HG02759 (cell line): ENCODE results near the gene PLEKHH2.
"Not testable (repeated sequence)": the region's sequence is repeated elsewhere in the genome, so short reads cannot be mapped to it uniquely, and the experiment has no call there.

ENCODE experiments used
- ATAC-seq: cut with Tn5 transposase; IDR thresholded peaks from one replicate; pipeline ENCODE4 v1.9.1; 2021; ENCODE audit warnings: mild to moderate bottlenecking, moderate library complexity; ENCODE audit not compliant: unreplicated experiment

PLEKHH2 gene

DNA sequence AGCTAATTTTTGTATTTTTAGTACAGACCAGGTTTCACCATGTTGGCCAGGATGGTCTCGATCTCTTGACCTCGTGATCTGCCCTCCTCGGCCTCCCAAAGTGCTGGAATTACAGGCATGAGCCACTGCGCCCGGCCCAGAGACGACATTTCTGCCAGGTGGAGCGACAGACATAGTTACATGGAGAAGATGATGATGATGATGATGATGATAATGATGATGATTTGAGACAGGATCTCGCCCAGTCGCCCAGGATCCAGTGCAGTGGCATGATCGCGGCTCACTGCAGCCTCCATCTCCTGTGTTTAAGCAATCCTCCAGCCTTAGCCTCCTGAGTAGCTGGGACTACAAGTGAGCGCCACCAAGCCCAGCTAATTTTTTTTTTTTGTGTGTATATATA is 907 bp upstream of the PLEKHH2 start:
- ATAC-seq = not testable (repeated sequence)

GRCh38 chr2:43636621-43637020 is 439 bp upstream of the PLEKHH2 start:
- ATAC-seq = no peak

DNA sequence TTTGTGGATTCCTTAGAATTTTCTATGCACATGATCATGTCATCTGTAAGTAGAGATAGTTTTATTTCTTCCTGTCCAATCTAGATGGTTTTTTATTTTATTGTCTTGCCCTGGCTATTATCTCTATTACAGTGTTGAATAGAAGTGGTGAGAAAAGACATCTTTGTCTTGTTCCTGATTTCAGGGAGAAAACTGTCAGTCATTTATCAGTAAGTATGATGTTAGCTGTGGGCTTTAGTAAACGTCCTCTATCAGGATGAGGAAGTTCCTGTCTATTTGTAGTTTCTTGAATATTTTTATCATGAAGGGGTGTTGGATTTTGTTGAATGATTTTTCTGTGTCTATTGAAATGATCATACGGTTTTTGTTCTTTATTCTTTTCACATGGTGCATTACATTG is 5.3 kb downstream of the PLEKHH2 start:
- no peak for ATAC-seq

DNA sequence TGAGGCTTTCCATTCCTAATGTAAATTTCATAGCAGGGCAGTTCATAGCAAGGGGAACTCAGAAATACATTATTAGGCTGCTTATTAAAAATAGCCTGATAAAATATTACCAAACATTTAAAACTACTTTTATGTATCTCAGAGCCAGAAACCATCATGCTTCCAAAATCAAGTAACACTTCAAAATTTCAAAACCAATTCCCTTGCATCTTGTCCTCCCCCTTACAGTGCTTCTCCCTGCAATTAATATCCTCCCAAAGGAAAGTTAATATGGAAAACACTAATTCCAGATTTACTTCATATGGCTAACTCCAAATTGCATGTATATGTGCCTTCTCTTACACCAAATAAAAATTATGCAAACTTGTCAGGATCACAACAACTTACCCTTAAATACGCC is 6.6 kb downstream of the PLEKHH2 start:
- ATAC-seq = no peak

DNA sequence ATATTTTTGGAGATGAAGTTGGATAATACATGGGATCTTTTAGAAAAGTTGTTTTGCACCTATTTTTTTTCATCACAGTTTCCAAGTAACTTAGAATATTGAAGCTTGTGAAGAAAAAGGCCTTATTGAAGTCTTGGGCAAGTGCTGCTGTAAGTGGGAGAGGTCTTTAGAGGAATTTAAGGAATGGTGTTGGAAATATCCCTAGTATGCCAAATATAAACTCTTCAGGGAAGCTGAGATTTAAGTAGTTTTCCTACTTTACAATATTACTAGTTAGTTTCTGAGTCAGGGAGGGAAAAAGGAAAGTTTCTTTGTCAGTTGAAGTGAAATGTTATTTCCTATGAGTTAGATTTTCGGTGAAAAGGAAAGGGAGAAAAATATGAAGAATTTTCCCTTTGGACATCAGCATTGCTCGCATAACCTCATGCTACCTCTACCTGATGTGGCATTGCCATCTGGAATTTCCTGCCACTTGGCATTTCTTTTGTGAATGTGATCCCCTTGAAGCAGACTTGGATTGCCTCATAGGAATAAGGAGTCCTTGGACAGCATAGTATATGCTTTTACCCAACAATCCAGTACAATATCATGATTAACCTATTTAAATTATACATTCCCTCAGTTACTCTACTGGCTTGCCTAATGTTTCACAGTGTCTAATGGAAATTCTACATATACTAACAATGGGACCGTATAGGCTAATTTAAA is 12.1 kb downstream of the PLEKHH2 start:
- no peak for ATAC-seq

- no peak for ATAC-seq
These were observed 16.4 kb downstream of the PLEKHH2 start for GRCh38 chr2:43653506-43653905.

GRCh38 chr2:43657241-43657640 is 20.2 kb downstream of the PLEKHH2 start:
- no peak for ATAC-seq

- ATAC-seq = no peak
These were observed 38.7 kb downstream of the PLEKHH2 start for GRCh38 chr2:43675646-43676321.

DNA sequence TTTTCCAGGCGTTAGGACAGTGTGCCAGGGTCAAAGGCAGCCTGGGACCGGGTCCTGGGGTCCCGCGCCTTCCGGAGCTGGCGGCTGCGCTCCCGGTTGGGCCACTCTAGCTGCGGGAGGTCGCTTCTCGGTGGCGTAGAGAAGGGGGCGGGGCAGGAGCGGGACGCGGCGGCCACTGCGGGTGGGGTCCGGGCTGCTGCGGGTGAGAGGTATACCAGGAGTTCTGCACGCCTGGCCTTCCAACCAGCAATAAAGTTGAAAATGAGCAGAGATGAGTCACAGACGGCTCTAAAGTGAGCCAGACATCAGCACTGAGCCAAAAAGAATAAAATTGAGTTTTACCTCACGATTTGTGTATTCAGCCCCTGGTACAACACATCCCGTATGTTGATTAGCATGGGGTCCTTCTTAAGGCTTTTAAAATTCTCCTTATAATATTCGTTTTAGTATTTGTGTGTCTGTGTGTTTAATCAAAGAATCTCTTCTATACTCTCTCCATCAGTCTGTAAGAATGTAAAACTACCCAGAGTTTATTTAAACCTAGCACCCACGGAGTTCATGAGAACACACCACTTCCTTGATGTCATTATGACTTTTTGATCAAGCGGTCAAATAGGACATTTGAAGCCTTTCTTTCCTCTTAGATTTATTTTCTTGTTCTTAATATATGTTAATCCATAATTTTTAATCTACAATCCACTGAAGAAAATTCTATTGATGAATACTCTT is 39.4 kb downstream of the PLEKHH2 start, which contains the start of gene C1GALT1C1L:
C1GALT1C1L (minus strand) TSS at position 108 of the 729 bp plus-strand sequence; CDS start at position 1, 107 bp downstream.
- no peak for ATAC-seq

- not testable (repeated sequence) for ATAC-seq
These were observed 40.7 kb downstream of the PLEKHH2 start for GRCh38 chr2:43677783-43678182.

- ATAC-seq = no peak
These were observed 48.3 kb downstream of the PLEKHH2 start for GRCh38 chr2:43685357-43685756.

- no peak for ATAC-seq
These were observed 52.9 kb downstream of the PLEKHH2 start for GRCh38 chr2:43689999-43690398.

DNA sequence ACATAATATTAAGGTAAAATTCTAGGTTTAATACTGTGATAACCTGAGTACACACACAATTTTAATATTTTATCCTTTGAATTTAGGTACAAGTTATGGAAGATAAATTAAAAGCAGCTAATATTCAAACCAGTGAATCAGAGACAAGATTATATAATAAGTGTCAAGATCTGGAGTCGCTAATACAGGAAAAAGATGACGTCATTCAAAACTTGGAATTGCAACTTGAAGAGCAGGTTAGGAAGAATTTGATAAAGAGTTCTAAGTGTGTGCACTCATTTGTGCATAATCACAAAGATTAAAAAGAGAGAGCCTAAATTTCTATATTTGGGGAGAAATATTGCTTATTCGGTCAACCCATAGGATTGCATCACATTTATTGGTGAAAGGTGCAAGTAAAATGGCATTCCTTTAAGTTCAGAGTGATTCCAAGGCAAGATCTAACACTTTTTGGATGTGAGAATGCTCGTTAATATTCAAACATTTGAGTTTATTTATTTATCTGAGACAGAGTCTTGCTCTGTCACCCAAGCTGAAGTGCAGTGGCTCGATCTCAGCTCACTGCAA is 55.5 kb downstream of the PLEKHH2 start:
- ATAC-seq = no peak

- not testable (repeated sequence) for ATAC-seq
These were observed 61.1 kb downstream of the PLEKHH2 start for GRCh38 chr2:43698140-43698539.

GRCh38 chr2:43699761-43700160 is 62.7 kb downstream of the PLEKHH2 start:
- ATAC-seq = no peak

DNA sequence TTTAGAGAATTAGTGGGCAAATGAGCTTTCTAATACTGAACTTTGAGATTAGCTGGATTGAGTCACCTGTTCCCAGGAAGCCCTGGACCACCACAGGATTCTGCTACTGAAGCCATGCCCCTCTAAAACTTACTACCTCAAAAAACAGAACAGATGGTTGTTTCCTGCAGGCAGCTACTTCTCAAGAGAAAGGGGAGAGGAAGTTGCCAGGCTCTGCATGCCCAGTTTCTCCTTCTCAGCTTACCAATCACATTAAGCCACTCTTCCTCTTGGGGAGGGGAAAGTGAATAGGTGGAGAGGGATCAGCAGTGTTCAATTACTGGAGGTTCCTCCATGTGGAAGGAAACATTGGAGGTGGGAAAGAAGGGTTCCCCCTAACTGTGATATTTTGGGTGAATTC is 64.1 kb downstream of the PLEKHH2 start:
- no peak for ATAC-seq

DNA sequence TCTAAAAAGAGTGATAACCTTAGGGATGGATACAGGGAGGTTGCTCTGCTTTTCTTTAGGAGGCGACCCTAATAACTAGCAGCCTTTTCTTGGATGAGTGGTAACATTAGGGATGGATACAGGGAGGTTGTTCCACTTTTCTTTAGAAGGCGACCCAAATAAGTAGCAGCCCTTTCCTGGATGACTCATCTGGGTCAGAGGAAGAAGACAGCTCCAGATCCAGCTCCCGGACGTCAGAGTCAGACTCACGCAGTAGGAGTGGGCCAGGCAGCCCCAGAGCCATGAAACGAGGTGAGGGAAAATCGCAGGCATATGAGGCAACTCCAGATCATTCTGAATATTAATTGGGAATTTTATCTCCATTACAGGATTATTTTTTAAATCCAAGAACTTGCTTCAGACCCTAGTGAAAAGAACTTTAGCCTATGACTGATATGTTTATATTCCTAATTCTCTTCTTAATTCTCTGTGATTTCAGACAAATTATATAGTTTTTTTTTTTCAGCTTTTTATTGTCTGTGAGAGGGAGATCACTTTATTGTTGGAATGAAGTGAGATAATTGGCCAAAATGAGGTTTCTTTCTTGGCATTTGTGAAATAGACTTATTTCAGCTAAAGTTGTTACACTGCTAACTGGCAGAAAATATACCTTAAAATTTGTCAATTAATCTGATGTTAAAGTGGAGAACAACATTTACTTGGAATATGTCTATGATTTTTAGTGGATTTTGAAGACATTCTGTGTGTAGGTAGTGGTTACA is 70.4 kb downstream of the PLEKHH2 start:
- no peak for ATAC-seq

DNA sequence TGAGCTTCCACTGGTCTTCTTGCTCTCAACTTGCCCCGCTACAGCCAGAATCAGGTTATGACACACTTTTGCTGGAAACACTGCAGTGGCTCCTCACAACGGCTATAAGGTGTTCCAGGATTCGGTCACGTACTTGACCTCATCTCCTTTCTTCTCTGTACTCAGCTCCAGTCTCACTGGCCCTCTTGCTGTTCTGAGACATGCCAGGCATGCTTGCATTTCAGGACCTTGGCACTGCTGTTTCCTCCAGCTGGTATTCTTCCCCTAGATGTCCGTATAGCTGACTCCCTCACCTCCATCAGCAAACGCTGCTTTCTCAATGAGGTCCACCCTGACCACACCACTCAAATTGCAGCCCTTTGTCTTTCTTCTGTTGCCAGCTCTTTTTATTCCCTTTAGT is 71.1 kb downstream of the PLEKHH2 start:
- ATAC-seq = no peak

DNA sequence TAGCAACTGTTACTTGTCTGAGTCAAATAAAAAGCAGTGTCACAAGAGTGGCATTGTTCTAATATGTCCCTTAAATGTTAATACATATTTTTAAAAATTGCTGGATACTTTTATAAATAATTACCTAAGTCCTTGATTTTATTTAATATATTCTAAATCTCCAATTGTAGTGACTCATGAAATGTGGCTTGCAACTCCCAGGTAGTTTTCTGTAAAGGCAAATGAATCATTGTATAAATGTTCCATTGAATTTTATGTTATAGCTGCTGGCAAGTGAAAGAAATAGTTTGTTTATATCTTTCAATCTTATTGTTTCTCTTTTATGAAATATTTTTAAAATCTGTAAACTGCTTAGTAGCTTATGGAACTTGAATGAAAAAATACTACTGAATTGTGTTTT is 71.8 kb downstream of the PLEKHH2 start:
- no peak for ATAC-seq

DNA sequence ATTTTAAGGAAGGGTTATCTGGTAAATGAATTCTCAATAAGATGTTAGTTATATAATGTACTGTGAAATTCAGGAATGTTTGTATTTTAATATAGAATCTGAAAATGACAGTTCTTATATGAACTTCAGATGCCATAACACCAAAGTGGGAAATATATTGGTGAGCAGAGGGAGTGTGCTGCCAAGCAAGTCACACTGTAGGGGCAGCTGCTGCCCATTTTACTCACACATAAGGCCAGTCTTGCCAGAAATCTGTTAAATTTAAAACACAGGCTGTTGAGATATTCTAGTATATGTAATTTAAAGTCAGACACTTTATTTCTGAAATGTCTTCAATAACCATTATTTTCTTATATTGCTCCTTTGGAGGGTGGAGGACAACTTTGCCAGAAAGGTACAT is 73.8 kb downstream of the PLEKHH2 start:
- no peak for ATAC-seq

DNA sequence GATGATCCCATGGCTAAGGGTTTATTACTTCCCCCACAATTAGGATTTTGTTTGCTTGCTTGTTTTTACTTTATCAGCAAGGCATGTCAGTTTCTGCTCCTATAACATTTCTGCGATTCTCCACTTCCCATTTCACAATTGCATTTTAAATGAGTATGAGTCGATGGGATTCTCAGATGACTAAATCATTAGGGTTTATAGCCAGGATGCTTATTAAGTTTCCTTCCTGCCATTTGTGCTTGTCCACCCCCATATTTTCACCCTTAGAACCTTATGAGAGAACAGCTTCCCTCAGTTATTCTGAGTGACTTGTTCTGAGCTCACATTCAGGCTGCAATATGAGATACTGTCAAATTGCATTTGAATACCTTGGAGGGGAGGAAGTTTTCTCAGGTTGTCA is 77.1 kb downstream of the PLEKHH2 start:
- no peak for ATAC-seq
